Measurements from ENCODE around the gene NDRG3.
"Not testable (repeated sequence)": the region's sequence is repeated elsewhere in the genome, so short reads cannot be mapped to it uniquely, and the experiment has no call there.

NDRG3 gene

DNA sequence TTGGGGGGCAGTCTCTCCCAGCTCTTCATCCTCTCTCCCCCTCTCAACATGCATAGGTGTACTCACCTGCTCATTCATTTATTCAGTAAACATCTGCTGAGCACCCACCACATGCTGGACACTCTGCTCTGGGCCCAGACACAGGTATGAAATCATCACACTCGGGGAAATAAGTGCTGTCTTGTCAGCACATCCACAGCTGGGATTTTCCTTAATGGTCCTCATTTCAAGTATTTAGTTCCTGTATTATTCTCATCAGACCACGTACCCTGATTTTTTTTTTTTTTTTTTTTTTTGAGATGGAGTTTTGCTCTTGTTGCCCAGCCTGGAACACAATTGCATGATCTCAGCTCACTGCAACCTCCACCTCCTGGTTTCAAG, 121.0 kb downstream of the NDRG3 start:
- in situ Hi-C loops (cut with HindIII; ENCODE audit: low pct_unique_long_range_greater_than_20kb, low sequenced_read_pairs), result no loop called here
- DNase-seq (ENCODE audit: low read depth in 1 of 2, low spot score in 1 of 2), result no peak
- no peak for TF ChIP-seq JUND (IDR thresholded peaks at IDR 0.05; ENCODE audit: low read depth)

DNA sequence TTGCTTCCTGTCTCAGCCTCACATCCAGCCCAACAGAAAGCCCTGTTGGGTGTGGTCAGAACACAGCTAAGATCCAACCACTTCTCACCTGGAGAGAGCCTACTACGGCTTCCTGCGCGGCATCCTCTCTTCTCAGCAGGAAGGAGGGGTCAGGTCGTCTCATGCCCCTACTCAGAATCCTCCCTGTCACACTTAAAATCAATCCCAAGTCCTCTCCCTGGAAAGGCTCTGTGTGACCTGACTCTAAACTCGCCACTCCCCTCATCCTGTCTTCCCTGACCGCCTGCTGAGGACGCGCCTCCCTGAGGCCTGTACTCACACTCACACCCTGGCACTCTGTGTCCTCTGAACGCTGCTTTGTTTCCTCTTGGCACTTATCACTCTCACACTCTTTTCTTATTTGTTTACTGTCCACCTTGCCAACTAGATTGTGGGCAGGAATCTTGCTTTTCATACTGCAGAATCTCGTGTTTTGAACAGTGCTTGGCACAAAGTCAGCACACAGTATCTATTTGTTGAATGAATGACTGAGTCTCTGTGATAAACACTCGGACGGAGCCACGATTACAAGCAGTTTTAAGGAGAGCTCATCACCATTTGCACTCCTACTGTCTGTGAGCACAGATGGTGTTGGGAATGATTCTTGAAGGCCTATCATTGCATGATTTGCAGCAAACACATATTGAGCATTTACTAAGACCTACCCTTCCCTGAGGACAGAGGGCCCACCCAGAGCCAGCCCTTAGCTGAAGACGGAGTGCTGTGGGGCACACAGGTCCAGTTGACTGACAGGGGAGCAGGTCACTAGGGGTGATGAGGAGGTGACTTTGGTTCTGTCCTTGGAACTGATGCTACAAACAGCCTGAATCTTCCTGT, 121.6 kb downstream of the NDRG3 start:
- no peak for TF ChIP-seq JUND (IDR thresholded peaks at IDR 0.05; ENCODE audit: low read depth)
- in situ Hi-C loops (cut with HindIII; ENCODE audit: low pct_unique_long_range_greater_than_20kb, low sequenced_read_pairs), result no loop called here
- no peak for DNase-seq (ENCODE audit: low read depth in 1 of 2, low spot score in 1 of 2)

DNA sequence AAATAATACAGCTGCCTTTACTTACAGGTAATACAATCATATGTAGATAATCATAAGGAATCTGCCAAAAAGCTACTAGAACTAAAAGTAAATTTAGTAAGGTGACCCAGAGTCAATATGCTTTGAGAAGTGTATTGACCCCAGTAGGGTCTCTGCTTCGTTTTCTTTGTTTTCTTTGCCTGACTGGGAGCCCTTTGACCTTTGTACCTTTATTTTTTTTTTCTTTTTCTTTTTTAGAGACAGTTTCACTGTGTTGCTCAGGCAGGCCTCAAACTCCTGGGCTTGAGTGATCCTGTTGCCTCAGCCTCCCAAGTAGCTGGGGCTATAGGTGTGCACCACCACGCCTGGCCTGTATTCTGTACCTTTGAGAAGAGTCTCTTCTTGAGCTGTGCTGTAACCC, 122.4 kb downstream of the NDRG3 start:
- in situ Hi-C loops (cut with HindIII; ENCODE audit: low pct_unique_long_range_greater_than_20kb, low sequenced_read_pairs), result no loop called here
- no peak for DNase-seq (ENCODE audit: low read depth in 1 of 2, low spot score in 1 of 2)
- TF ChIP-seq JUND (IDR thresholded peaks at IDR 0.05; ENCODE audit: low read depth), result no peak

- in situ Hi-C loops (cut with HindIII; ENCODE audit: low pct_unique_long_range_greater_than_20kb, low sequenced_read_pairs), result no loop called here
- TF ChIP-seq JUND (IDR thresholded peaks at IDR 0.05; ENCODE audit: low read depth), result no peak
- no peak for DNase-seq (ENCODE audit: low read depth in 1 of 2, low spot score in 1 of 2)
These were observed 125.0 kb downstream of the NDRG3 start for GRCh38 chr20:36620917-36621316.

DNA sequence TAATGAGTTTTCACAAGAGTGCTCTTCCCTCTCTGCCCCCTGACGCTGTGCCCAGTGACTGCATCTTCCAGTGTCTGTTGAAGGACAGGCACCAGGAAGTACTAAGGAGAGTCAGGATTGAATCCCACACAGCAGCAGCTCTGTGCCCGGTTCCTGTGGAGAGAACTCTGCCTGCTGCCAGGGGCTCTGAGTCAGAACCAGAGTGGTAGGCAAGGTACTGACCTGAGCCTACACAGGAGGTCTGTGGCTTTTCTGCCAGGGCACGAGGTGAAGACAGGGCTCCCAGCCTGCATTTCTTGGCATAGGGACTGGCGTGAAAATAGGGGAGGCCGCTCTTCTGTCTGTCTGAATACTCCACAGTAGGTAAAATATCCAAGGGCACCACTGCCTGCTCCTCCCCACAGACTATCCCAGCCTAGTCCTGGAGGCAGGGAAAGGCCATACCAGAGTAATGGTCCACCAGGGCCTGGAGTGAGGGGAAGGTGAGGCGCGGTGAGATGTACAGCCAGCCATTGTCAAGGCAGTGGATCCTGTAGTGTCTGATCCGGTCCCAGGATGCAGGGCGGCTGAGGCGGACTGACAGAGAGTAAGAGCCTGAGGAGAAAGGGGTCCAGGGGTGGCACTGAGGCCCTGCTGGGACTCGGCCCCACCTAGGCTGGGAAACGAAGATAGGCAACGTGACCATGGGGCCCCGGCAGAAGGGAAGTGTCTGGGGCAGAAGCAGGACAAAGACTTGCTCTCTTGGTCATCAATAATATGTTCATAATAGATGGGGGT, 130.9 kb downstream of the NDRG3 start:
- TF ChIP-seq JUND (IDR thresholded peaks at IDR 0.05; ENCODE audit: low read depth), result no peak
- no peak for DNase-seq (ENCODE audit: low read depth in 1 of 2, low spot score in 1 of 2)
- in situ Hi-C loops (cut with HindIII; ENCODE audit: low pct_unique_long_range_greater_than_20kb, low sequenced_read_pairs), result no loop called here

DNA sequence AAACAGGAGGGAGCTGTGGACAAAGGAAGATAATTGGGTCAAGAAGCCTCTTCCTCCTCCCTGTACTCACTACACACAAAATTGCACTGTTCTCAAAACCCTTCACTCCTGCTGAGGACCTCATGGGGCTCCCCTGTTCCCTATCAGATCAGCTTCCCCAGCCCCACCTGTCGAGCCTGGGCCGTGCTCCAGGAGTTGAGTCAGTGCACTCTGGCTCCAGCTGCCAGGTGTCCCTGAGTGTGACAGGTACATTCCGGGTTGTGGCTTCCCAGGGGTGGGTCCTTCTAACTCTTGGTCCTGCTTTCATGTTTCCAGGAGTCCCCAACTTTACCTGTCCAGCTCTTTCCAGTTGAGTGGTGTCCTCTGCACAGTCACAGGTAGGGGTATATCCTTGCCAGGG, 131.9 kb downstream of the NDRG3 start:
- no peak for TF ChIP-seq JUND (IDR thresholded peaks at IDR 0.05; ENCODE audit: low read depth)
- in situ Hi-C loops (cut with HindIII; ENCODE audit: low pct_unique_long_range_greater_than_20kb, low sequenced_read_pairs), result no loop called here
- DNase-seq (ENCODE audit: low read depth in 1 of 2, low spot score in 1 of 2), result no peak

DNA sequence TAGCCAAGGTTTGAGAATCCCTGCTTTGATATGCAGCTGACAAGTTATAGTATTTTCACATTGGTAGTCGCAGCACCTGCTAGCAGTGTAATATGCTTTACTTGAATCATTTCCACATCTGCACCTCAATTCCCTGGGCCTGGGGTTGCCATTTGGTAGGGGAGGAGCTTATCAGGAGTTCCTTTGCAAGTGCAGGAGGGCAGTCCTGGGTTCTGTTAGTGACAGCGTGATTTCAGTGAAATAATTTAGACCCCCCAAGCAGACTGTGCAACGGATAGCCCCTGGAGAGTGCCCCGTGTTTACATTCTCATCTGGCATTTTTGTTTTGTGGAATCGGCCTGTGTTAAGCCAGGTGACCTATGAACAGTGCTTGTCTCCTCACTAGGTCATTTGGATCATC, 134.3 kb downstream of the NDRG3 start:
- no peak for DNase-seq (ENCODE audit: low read depth in 1 of 2, low spot score in 1 of 2)
- no peak for TF ChIP-seq JUND (IDR thresholded peaks at IDR 0.05; ENCODE audit: low read depth)
- in situ Hi-C loops (cut with HindIII; ENCODE audit: low pct_unique_long_range_greater_than_20kb, low sequenced_read_pairs), result no loop called here

DNA sequence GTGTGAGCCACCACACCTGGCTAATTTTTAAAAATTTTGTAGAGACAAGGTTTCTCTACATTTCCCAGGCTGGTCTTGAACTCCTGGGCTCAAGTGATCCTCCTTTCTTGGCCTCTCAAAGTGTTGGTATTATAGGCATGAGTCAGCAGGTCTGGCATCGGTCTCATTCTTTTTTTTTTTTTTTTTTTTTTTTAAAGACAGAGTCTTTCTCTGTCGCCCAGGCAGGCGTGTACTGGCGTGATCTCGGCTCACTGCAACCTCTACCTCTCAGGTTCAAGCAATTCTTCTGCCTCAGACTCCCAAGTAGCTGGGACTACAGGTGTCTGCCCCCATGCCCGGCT, 137.5 kb downstream of the NDRG3 start:
- DNase-seq (ENCODE audit: low read depth in 1 of 2, low spot score in 1 of 2); in situ Hi-C loops (cut with HindIII; ENCODE audit: low pct_unique_long_range_greater_than_20kb, low sequenced_read_pairs): not testable (repeated sequence)

DNA sequence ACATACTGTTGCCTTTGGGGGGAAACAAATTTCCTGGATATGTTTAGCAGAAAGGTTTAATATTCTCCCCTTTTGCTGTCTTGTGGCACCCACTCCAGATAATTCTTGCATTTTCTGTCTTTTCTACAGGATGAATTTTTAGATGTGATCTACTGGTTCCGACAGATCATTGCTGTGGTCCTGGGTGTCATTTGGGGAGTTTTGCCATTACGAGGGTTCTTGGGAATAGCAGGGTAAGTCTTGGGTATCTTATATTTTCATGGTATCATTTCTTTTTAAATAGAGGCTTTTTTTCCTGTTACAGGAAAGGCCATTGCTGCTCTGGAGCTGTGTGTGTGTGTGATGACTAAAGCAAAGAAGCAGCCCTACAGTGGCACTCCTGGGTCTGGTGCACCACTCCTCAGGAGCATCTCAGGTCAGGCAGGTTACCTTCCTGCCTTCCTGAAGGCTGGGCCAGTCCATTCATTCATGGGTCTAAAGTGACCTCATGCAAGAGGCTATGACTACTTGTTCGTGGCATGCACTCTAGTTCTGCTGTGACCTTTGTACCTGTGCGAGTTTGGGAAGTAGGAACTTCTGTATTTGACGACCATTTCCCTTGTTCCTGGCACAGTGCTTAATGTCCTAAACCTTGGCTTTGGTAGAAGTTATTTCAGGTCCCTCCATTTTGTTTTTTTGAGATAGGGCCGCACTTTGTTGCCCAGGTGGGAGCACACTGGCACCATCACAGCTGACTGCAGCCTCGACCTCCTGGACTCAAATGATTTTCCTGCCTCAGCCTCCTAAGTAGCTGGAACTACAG, 138.1 kb downstream of the NDRG3 start:
- no peak for TF ChIP-seq JUND (IDR thresholded peaks at IDR 0.05; ENCODE audit: low read depth)

DNA sequence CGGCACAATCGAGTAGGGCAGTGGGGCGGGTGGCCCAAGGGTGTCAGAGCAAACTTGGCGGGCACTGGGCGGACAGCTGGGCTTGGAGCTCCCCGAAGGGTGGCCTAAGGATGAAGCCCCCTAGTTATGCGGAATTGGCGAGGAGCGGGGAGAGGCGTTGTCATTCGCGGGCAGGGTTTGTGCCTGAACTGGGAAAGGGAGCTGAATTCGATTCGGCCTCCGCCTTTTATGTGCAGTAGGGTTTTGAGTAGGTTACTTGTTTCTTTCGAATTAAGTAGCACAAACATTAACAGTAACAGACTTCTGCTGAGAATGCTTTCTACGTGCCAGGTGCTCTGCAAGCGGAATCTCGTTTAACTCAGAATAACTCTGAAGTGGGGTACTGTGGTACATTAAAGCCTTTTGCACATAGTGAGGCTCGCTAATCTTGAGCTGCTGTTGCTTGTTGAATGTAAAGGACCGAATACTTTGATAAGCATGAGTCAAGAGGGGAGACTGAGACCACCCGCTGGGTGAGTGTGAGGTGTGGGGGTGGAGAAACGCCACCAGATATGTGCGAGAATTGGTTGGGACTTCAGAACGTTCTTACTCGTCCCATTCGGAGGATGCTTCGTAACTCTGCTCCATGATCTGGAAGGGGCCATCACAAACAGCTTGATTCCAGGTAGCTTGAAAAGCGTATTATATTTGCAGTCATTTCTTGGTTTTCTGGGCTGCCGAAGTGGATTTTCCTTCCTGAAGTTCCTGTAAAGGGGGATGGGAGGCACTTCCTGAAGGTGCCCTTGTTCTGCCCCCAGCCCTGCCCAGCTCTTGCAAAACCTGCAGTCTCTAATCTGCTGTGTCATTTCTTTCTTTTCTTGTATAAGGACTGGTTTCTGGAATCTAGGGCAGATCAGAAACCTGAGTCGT, 139.5 kb downstream of the NDRG3 start:
- DNase-seq (ENCODE audit: low read depth in 1 of 2, low spot score in 1 of 2), result peak in 1 of 2 experiments; percentile 26
- in situ Hi-C loops (cut with HindIII; ENCODE audit: low pct_unique_long_range_greater_than_20kb, low sequenced_read_pairs), result no loop called here
- no peak for TF ChIP-seq JUND (IDR thresholded peaks at IDR 0.05; ENCODE audit: low read depth)

More for the DNA sequence above, 138.1 kb downstream of the NDRG3 start:
- in situ Hi-C loops (cut with HindIII; ENCODE audit: low pct_unique_long_range_greater_than_20kb, low sequenced_read_pairs), result no loop called here
- no peak for DNase-seq (ENCODE audit: low read depth in 1 of 2, low spot score in 1 of 2)

GRCh38 chr20:36605399-36606157, 140.3 kb downstream of the NDRG3 start, which contains the start of gene RAB5IF:
Gene RAB5IF (plus strand): TSS chr20:36605779. CDS start chr20:36605952, 173 bp downstream.
- TF ChIP-seq JUND (IDR thresholded peaks at IDR 0.05; ENCODE audit: low read depth), result no peak
- in situ Hi-C loops (cut with HindIII; ENCODE audit: low pct_unique_long_range_greater_than_20kb, low sequenced_read_pairs), result no loop called here
- DNase-seq (ENCODE audit: low read depth in 1 of 2, low spot score in 1 of 2), result peak; percentile 86 to 99
